Cardiac muscle cell (in vitro differentiated cells and primary cell): Measurements from ENCODE around the gene TRNP1. TPM values are rescaled to one million over a fixed set of nuclear protein-coding genes. Genes with fewer than 3 reads are reported as not detected.
A peak's percentile ranks its signal among the peaks of the same experiment; 100 is the strongest.
"Not testable (repeated sequence)": the region's sequence is repeated elsewhere in the genome, so short reads cannot be mapped to it uniquely, and the experiment has no call there.

Experiments used
- DNase-seq, 2 donors: peaks; one replicate each; pipeline versions ENCODE4 v3.0.0 to v3.0.0-alpha.2; 2010 to 2017; ENCODE audit warnings: low read depth in 1 of 2, low spot score in 1 of 2
- H3K27ac ChIP-seq: fragments of 200-600 bp; sonication (generic); 2 replicates; pipeline ENCODE4 v1.5.1; 2016
- H3K27me3 ChIP-seq: fragments of 200-600 bp; sonication (generic); 2 replicates; pipeline ENCODE4 v1.6.0; 2016; ENCODE audit warnings: control low read depth
- H3K36me3 ChIP-seq: fragments of 200-600 bp; sonication (generic); 2 replicates; pipeline ENCODE4 v1.5.1; 2016; ENCODE audit warnings: control low read depth
- H3K4me1 ChIP-seq: fragments of 200-600 bp; sonication (generic); 2 replicates; pipeline ENCODE4 v1.8.1; 2017; ENCODE audit warnings: low read depth, mild to moderate bottlenecking, mixed run types
- H3K4me3 ChIP-seq: fragments of 200-600 bp; sonication (generic); 2 replicates; pipeline ENCODE4 v1.5.1; 2016; ENCODE audit warnings: mild to moderate bottlenecking
- H3K9me3 ChIP-seq: fragments of 200-600 bp; sonication (generic); 2 replicates; pipeline ENCODE4 v1.5.1; 2017; ENCODE audit warnings: low read depth, mild to moderate bottlenecking, control low read depth
- polyA plus RNA-seq: library from polyadenylated mRNA; unstranded; fragments of >200 nt; fragmentation: Nextera tagmentation; extraction: Ambion mirVana; gene quantifications from 2 replicates; pipeline ENCODE4 v1.2.1, GENCODE V29; 2016
- total RNA-seq: library from RNA; depleted of rRNA; stranded (reverse); fragments of >200 nt; gene quantifications from 2 replicates; pipeline ENCODE4 v1.2.3, GENCODE V29; 2016
- TF ChIP-seq, protein P1 (sequence below): IDR thresholded peaks from 2 replicates; pipeline ENCODE4 v1.5.1; 2012; ENCODE audit warnings: low read depth, mild to moderate bottlenecking, low read length

Gene TRNP1, protein sequence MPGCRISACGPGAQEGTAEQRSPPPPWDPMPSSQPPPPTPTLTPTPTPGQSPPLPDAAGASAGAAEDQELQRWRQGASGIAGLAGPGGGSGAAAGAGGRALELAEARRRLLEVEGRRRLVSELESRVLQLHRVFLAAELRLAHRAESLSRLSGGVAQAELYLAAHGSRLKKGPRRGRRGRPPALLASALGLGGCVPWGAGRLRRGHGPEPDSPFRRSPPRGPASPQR
- 61.7 and 63.7 TPM in 2 replicates for total RNA-seq
- 42.9 and 55.5 TPM in 2 replicates for polyA plus RNA-seq

DNA sequence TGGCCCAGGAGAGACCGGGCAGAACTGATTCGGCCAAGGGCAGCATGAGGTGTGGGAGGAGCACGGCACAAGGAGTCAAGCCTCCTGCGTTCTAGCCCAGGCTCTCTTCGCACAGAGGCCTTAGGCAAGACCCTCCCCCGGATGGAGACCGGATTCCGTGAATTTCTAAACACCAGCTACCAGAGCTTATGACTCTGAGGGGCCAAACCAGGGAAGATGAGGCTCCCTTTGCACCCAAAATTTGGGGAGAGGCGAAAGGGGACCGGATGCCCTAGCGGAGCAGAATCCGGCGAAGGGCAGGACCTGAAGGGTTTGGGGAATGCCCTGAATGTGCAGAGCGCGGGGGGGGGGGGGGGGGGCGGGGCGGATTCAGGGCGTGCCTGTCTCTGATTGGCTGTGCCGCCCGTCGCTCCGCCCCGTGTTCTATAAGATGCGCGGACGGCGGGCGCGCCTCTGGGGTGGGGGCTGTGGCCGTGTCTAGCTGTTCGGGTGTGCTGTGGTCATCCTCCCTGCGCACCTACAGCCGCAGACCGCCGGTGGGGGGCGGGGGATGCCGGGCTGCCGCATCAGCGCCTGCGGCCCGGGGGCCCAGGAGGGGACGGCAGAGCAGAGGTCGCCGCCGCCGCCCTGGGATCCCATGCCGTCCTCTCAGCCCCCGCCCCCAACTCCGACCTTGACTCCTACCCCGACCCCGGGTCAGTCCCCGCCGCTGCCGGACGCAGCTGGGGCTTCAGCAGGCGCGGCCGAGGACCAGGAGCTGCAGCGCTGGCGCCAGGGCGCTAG lies at the start of gene TRNP1:
TSS of gene TRNP1 (plus strand) at position 456 of the 783 bp plus-strand sequence. CDS start at position 551, 95 bp downstream.
- TF ChIP-seq, protein P1, sequence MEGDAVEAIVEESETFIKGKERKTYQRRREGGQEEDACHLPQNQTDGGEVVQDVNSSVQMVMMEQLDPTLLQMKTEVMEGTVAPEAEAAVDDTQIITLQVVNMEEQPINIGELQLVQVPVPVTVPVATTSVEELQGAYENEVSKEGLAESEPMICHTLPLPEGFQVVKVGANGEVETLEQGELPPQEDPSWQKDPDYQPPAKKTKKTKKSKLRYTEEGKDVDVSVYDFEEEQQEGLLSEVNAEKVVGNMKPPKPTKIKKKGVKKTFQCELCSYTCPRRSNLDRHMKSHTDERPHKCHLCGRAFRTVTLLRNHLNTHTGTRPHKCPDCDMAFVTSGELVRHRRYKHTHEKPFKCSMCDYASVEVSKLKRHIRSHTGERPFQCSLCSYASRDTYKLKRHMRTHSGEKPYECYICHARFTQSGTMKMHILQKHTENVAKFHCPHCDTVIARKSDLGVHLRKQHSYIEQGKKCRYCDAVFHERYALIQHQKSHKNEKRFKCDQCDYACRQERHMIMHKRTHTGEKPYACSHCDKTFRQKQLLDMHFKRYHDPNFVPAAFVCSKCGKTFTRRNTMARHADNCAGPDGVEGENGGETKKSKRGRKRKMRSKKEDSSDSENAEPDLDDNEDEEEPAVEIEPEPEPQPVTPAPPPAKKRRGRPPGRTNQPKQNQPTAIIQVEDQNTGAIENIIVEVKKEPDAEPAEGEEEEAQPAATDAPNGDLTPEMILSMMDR, result no peak
- H3K4me3 ChIP-seq, result peak within 1 kb of the TSS; percentile 64
- H3K36me3 ChIP-seq, result no peaks in the 10 kb centered on the region
- peaks cover 25% of the 10 kb centered on the region for H3K27me3 ChIP-seq
- H3K27ac ChIP-seq, result peak within 1 kb of the TSS; percentile 35
- peaks cover 11% of the 10 kb centered on the region for H3K4me1 ChIP-seq
- no peaks in the 10 kb centered on the region for H3K9me3 ChIP-seq
- peak; percentile 82 to 92 for DNase-seq

DNA sequence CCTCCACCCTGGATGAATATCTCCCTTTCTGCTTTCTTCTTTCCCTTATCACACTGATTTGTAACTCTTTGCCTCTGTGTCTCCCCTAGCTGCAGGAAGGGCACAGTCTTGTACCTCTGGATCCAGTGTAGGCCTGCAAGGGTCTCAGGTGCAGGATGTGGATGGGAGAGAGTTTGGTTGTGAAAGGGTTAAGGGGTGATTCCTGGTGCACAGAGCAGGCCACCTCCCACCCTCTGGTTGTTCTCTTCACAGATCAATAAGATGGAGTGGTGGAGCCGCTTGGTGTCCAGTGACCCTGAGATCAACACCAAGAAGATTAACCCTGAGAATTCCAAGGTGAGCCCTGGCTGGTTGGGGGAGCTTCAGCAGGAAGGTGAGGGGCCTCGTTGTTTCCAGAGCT lies 48.4 kb upstream of the TRNP1 start:
- Histone ChIP-seq H3K27me3 (no peaks in the 10 kb centered on the region), H3K27ac (no peak overlapping the region), H3K4me1 (no peaks in the 10 kb centered on the region), H3K36me3 (peaks cover 49% of the 10 kb centered on the region), H3K4me3 (no peak overlapping the region), H3K9me3 (no peaks in the 10 kb centered on the region)
- TF ChIP-seq, protein P1, result no peak
- DNase-seq, result no peak

DNA sequence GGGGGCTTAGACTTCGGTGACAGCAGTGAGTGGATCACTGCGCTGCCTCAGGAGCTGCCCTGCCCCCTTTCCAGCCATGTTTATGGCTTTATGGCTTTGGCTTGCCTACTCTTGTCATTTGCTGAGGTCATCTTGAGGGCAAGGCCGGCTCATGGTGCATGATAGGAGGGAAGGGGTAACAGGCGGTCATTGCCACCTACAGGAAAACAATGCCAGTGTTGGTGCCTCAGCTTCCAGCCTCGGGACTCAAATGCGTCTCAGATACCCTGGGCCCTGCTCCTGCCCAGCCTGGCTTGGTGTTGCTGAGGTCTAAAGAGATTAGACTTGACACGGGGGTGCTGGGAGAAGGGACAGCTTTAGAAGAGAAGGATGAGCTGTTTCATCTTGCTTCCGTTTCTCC lies 47.8 kb upstream of the TRNP1 start:
- Histone ChIP-seq H3K4me3 (no peak overlapping the region), H3K9me3 (no peaks in the 10 kb centered on the region), H3K27me3 (no peaks in the 10 kb centered on the region), H3K4me1 (no peaks in the 10 kb centered on the region), H3K36me3 (peaks cover 49% of the 10 kb centered on the region), H3K27ac (no peak overlapping the region)
- DNase-seq, result no peak
- TF ChIP-seq, protein P1, result no peak

DNA sequence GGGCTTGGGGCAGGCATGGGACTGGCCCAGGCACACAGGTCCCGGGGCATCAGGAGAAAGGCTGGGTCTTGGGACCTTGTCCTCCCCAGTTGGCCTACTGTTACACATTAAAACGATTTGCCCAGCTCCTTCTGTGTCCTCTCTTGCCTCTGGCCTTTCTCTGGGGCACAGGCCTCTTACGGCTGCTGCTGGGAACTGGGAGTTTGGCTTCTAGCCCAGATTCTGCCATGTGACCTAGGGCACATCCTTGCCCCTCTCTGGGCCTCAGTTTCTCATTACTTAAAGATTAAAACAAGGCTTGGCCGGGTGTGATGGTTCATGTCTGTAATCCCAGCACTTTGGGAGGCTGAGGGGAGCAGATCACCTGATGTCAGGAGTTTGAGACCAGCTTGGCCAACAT lies 47.2 kb upstream of the TRNP1 start:
- DNase-seq, result no peak
- H3K27ac ChIP-seq, result no peak overlapping the region
- H3K36me3 ChIP-seq, result peaks cover 49% of the 10 kb centered on the region
- H3K27me3 ChIP-seq, result no peaks in the 10 kb centered on the region
- H3K9me3 ChIP-seq, result no peaks in the 10 kb centered on the region
- H3K4me3 ChIP-seq, result no peak overlapping the region
- H3K4me1 ChIP-seq, result no peaks in the 10 kb centered on the region
- TF ChIP-seq, protein P1, result no peak

DNA sequence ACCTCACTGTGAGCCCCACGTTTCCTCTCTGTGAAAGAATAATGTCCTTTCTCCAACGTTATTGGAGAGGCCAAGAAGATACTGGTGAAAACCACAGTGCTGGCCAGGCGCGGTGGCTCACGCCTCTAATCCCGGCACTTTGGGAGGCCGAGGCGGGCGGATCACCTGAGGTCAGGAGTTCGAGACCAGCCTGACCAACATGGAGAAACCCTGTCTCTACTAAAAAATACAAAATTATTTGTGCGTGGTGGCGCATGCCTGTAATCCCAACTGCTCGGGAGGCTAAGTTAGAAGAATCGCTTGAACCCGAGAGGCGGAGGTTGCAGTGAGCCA lies 44.8 kb upstream of the TRNP1 start:
- not testable (repeated sequence) for H3K4me3 ChIP-seq, H3K27ac ChIP-seq, H3K9me3 ChIP-seq, H3K27me3 ChIP-seq, DNase-seq, H3K4me1 ChIP-seq
- peaks cover 29% of the 10 kb centered on the region for H3K36me3 ChIP-seq

DNA sequence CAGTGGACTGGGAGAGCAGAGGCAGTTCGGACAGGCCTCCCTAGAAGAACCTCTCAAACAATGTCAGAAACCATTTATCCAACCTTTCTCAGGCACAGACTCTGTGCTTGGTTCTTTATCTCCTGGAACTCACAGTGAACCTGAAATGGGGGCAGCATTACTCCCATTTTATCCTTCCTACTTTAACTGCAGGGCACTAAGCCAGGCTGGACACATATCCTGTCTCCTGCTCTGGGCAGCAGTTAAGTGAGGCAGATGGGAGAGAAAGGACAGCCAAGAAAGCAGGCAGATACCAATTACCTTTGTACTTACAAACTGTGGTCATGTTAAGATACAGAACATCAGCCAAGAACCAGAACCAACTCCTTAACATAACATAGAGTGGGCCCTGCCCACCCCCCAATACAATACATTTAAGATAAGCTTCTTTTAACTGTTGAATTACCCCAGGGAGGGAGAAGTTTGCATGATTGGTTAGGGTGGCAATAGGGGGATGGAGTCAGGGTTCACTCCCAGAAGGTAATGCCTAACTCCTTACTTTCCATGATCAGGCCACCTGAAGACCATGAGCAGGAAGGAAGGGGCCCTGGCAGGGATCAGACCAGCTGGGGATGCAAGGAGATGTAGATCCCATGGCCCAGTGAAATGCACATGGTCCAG lies 44.1 kb upstream of the TRNP1 start:
- DNase-seq, result peak in 1 of 2 donors; percentile 38
- H3K4me3 ChIP-seq, result no peak overlapping the region
- H3K36me3 ChIP-seq, result peaks cover 23% of the 10 kb centered on the region
- no peaks in the 10 kb centered on the region for H3K9me3 ChIP-seq
- H3K27me3 ChIP-seq, result no peaks in the 10 kb centered on the region
- TF ChIP-seq, protein P1, result no peak
- H3K27ac ChIP-seq, result no peak overlapping the region
- H3K4me1 ChIP-seq, result no peaks in the 10 kb centered on the region
